CD1c-positive myeloid dendritic cell (primary cell): ENCODE data around the gene GABBR1.

ENCODE experiments used
- DNase-seq: peaks from one replicate; pipeline ENCODE4 v3.0.0-alpha.2; 2016; ENCODE audit errors: extremely low spot score

Gene GABBR1

DNA sequence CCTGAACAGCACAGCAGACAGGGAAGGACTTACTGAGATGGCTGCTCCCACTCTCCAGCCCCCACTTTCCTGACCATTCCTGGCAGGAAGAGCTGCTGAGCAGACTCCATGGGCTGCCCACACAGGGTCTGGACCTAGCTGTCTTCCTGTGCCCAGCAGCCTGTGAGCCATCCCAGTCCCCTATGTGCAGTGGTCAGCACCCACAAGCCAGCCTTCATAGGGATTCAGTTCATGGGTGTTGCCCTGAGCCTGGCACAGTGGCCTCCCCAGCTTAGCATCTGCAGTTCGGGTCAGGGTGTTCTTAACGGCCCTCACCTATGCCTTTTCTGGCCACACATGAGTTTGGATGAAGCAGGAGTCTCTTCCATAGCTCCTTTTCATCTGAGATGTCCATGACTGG is 105.4 kb downstream of the GABBR1 start:
- no peak for DNase-seq

- DNase-seq, result no peak
Measured at GRCh38 chr6:29527126-29527525, 105.9 kb downstream of the GABBR1 start.

GRCh38 chr6:29525311-29525639 is 107.7 kb downstream of the GABBR1 start:
- DNase-seq, result no peak

DNA sequence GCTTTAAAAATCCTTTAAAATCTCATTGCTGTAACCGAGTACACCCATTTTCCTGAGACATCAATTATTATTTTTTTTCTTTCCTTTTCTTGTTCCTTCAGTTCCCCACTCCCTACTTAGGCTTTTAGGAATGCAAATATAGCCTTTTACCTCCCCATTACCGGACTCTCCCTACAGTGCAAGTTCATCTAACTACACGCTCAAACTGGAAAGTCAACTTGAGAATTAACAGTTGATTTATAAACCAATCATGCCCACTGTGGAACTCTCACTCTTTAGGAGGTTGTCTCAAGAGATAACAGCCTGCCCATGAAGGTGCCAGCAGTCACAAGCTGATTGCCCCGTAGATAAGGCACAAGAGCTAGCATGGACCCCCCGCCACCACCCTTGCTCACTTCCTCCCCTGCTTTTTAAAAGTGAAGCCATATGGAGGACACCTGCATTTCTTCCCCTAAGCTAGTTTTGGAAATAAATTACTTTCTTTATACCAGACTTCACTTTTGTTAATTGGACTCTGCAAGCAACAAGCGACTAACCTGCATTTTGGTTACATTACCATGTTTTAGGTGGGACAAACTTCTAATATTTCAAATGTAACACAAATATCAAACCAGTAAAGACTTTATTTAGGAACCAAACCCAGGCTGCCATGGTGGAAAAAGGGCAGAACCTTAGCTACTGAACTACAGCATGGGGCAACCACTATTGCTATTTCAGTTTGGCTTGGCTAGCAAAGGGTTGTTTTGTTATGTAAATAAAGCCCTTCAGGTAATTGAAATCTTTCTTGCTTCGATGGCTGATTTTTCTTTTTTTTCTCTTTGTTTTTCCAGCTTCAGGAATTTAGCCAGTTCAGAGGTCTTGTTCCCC is 108.3 kb downstream of the GABBR1 start:
- DNase-seq, result no peak

GRCh38 chr6:29524044-29524443 is 108.9 kb downstream of the GABBR1 start:
- no peak for DNase-seq

- no peak for DNase-seq
Measured at GRCh38 chr6:29522227-29522626, 110.8 kb downstream of the GABBR1 start.

DNA sequence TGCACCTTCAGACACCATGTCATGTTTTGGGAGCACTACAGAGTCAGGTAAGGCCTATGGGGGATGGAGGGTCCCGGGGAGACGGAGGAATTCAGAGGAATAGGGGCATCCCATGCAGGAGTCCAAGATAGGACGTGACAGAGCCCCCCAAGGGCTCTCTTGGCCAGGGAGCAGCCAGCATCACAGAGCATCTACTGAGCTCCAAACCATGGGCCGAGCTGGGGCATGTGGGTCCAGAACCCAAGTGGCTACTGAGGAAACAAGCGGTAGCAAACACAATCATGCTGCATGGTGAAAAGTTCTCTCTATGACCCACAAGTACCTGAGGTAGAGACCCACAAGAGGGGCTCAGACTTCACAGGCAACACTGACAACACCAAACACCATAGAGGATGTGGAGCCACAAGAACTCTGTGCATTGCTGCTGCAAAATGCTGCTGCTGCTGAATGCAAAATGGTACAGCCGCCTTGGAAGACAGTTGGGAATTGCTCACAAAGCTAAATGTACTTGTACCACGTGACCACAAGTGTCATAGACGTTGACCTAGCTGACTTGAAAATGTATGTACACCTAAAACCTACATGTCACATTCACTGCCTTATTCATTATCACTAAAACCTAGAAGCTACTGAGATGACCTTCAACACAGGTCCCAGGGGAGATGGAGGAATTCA is 111.8 kb downstream of the GABBR1 start:
- DNase-seq, result no peak

DNA sequence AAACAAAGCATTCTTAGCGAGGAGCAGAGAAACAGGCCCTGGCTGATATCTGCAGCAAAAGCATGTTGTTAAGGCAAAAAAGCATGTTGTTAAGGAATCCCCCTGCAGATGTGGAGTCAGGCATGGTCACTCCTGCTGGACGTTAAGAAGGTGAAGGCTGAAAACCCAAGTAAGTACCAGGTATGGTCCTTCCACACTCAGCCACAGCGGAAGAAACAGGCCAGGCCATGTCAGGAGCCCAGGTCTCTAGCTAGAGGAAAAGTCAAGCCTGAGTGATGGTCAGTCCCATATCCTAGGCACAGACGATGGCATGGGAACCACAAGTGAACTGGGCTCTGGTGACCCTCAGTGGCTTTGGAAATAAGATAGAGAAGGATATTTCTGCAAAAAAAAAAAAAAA is 112.8 kb downstream of the GABBR1 start:
- no peak for DNase-seq

GRCh38 chr6:29519291-29520010 is 113.5 kb downstream of the GABBR1 start:
- no peak for DNase-seq

GRCh38 chr6:29517728-29518440 is 115.1 kb downstream of the GABBR1 start:
- DNase-seq, result no peak

- DNase-seq, result no peak
Measured at GRCh38 chr6:29517245-29517644, 115.7 kb downstream of the GABBR1 start.

- DNase-seq, result no peak
Measured at GRCh38 chr6:29516108-29516507, 116.9 kb downstream of the GABBR1 start.

- DNase-seq, result no peak
Measured at GRCh38 chr6:29510746-29511300, 122.2 kb downstream of the GABBR1 start.

DNA sequence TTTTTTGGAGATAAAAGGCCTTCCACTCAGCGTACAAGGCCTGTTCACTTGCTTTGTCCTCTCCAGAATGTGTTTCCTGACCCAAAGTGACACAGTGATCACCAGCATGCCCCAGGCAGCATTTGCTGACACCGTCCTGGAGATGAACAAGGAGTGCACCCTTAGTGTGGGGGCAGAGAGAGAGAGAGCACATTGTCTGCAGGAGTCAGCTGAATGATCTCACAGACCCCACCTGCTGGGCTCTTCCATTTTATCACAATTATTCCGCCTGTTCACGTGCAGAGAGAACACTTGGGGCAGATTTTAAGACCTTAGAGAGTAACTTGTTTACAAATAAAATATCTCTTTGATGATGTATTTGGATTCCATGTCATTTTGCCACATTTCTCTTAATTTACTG is 122.8 kb downstream of the GABBR1 start:
- no peak for DNase-seq
